ENCODE data around the gene LRRC56. TPM values are rescaled to one million over a fixed set of nuclear protein-coding genes. Genes with fewer than 3 reads are reported as not detected.

Gene LRRC56
- total and polyA plus RNA-seq, 2 of the 13 experiments (the other 11 are each of a cell fraction or from before 2014, with no cell fraction given): 0.11 to 0.29 TPM

DNA sequence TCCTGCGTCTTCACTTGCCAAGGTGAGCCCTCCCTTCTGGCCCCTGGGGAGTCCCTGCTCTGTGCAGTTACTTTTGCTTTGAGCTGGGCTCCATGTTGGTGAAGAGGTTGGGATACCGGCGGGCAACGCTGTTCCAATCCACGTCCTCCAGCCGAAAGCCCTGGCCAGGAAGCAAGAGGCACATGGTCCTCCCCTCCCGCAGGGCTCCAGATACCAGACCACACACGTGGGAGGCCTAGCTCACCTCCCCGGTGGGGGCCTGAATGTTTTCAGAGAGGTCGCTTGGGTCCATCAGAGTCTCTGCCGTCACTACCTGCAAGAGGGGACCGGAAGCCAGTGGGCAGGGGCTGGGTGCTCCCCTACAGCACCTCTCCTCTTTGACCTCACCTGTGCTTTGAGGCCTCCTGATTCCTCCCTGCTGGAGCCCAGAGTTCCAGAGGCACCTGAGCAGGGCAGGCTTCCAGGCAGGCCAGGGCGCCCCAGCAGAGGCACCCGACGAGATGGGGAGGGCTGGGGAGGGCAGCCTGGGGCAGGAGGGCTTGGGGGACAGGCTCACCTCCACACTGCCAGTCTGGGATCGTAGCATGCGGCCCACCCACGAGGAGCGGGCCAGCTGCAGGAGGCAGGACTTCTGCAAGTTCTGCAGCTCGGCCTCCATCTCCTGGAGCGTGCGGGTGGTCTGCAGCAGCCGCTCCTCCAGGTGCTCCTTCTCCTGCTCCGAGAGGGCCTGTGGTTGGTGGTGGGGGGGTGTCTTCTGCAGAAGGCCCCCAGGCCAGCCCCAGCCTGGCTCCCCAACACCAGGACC lies 20.2 kb downstream of the LRRC56 start (continued):
- TF ChIP-seq ZNF609 (CRISPR knock-in tag; IDR thresholded peaks at IDR 0.05; ENCODE audit: borderline replicate concordance) (peak; percentile 17; the same call in 1 of the 2 replicates), GABPA (IDR thresholded peaks at IDR 0.05; ENCODE audit: low read depth, low read length) (no peak), GABPA (CRISPR knock-in tag; IDR thresholded peaks at IDR 0.05; ENCODE audit: low read depth) (peak; percentile 16; the same call in 1 of the 2 replicates), ATM (IDR thresholded peaks at IDR 0.05; ENCODE audit: borderline replicate concordance) (no peak), ZFX (CRISPR knock-in tag; IDR thresholded peaks at IDR 0.05; ENCODE audit: low read depth) (peak; percentile 48; the same call in 1 of the 2 replicates), MED13 (CRISPR knock-in tag; IDR thresholded peaks at IDR 0.05) (no peak)
- TF ChIP-seq, protein P1, sequence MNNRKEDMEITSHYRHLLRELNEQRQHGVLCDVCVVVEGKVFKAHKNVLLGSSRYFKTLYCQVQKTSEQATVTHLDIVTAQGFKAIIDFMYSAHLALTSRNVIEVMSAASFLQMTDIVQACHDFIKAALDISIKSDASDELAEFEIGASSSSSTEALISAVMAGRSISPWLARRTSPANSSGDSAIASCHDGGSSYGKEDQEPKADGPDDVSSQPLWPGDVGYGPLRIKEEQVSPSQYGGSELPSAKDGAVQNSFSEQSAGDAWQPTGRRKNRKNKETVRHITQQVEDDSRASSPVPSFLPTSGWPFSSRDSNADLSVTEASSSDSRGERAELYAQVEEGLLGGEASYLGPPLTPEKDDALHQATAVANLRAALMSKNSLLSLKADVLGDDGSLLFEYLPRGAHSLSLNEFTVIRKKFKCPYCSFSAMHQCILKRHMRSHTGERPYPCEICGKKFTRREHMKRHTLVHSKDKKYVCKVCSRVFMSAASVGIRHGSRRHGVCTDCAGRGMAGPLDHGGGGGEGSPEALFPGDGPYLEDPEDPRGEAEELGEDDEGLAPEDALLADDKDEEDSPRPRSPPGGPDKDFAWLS (CRISPR knock-in tag; IDR thresholded peaks at IDR 0.05; ENCODE audit: borderline replicate concordance): no peak
- TF ChIP-seq, protein P2, sequence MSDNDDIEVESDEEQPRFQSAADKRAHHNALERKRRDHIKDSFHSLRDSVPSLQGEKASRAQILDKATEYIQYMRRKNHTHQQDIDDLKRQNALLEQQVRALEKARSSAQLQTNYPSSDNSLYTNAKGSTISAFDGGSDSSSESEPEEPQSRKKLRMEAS (IDR thresholded peaks at IDR 0.05): peak; percentile 75
- TF ChIP-seq, protein P3, sequence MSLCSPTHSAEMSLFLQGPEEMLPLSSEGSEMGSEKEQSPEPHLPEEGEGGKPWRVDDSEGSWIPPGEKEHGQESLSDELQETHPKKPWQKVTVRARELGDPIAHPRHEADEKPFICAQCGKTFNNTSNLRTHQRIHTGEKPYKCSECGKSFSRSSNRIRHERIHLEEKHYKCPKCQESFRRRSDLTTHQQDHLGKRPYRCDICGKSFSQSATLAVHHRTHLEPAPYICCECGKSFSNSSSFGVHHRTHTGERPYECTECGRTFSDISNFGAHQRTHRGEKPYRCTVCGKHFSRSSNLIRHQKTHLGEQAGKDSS (CRISPR knock-in tag; IDR thresholded peaks at IDR 0.05; ENCODE audit: borderline replicate concordance, low read depth): no peak
